ENCODE data around the gene ZNF74. TPM values are rescaled to one million over a fixed set of nuclear protein-coding genes. Genes with fewer than 3 reads are reported as not detected.
A peak's percentile ranks its signal among the peaks of the same experiment; 100 is the strongest.

ZNF74 gene
- total RNA-seq, 8 experiments from 2014 or later, result 4.3 to 34.2 (median 18.8) TPM

DNA sequence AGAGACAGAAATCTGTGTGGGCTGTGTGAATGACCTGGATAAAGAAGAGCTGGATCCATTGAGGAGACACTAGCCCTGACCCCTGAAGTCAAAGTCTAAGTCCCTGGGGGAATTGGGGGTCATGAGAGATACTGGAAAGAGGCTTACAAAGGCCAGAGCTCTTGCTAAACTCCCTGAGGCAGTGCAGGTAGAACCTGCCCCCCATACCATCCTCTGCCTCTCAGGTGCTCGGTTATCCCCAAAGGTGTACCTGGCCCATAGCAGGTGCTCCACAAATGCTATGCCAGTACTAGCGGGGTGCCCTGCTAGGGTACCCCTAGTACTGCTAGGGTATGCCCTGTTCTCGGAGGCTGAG, 62.7 kb downstream of the ZNF74 start:
- ATAC-seq (replicated peaks in 6 of 8), result peak in 1 of 8 experiments; percentile 16
- H3K4me3 ChIP-seq, result no peak overlapping the region
- H3K27ac ChIP-seq, result peak overlapping the region in 1 of 2 donors; percentile 9
- H3K4me1 ChIP-seq (replicated peaks in 1 of 2), result peaks cover 2 to 6% of the 10 kb centered on the region in 2 donors
- in situ Hi-C loops (cut with MboI; ENCODE audit: low pct_unique_long_range_greater_than_20kb in 2 of 9, low sequenced_read_pairs in 9 of 9, unreplicated experiment in 9 of 9), result loop anchor here in 2 of 9 experiments (25.0 kb wide), 1 partner anchor 294 kb away; the partner anchor contains the start of gene CCDC188 (in 2 of the 2)
- WGBS, 10 experiments, result 71 to 92% (median 80%) methylated on average over 1 to 3 of the region's 3 CpGs; no CpG with 5 or more reads in 5 of the 10 experiments

DNA sequence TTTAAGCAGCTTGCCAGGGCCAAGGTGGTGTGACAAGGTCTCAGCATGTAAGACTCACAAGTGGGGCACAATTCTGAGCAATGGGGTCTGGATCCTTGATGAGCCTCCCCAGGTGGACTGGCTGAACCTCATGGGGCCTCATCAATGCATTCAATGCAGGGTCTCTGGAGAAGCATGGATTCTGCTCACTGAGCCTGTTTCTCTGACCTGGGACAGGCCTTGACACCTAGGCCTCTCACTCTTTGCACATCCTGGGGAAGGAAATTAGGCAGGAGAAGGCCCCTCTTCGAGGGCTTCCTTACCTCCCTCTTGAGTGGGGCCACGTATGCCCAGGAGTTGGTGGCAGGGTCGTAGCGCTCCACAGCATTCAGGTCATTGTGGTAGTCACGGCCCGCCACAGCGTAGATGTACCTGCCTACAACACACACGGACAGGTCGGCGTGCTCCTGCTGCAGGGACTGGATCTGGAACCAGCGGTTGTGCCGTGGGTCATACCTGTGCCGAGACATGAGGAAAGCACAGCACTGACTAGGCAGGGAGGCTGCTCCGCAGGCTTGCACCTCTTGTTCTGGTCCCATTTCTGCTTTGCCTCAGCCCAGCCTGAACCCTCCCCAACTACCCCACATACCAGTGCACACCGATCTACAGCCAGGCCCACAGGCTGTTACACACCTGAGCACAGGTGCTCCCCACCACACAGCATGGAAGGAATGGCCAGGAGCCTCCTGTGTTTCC, 63.7 kb downstream of the ZNF74 start:
- in situ Hi-C loops (cut with MboI; ENCODE audit: low pct_unique_long_range_greater_than_20kb in 2 of 9, low sequenced_read_pairs in 9 of 9, unreplicated experiment in 9 of 9), result loop anchor here in 2 of 9 experiments (25.0 kb wide), 1 partner anchor 295 kb away; the partner anchor contains the start of gene CCDC188 (in 2 of the 2)
- ATAC-seq (replicated peaks in 6 of 8), result no peak
- WGBS, 10 experiments, result 100% methylated on average over 1 to 4 of the region's 15 CpGs; no CpG with 5 or more reads in 7 of the 10 experiments
- H3K4me3 ChIP-seq, result no peak overlapping the region
- peaks cover 2 to 6% of the 10 kb centered on the region in 2 donors for H3K4me1 ChIP-seq (replicated peaks in 1 of 2)
- H3K27ac ChIP-seq, result no peak overlapping the region

Other genes with a start within 250 kb of the ZNF74 start
- 1 to 10 TPM in 4 of 8 experiments, under 1 TPM in 3, not detected in 1; 0.56 to 7.6 (median 1.2) TPM for gene CCDC188, start 243.1 kb upstream of the ZNF74 start, total RNA-seq
- 10 to 100 TPM in 3 of 8 experiments, 1 to 10 TPM in 5; 1.0 to 17.7 (median 6.3) TPM for gene RTN4R, start 125.8 kb upstream of the ZNF74 start, total RNA-seq
- gene DGCR6L, start 74.1 kb upstream of the ZNF74 start, total RNA-seq, result 10 to 100 TPM; 31.4 to 62.4 (median 41.0) TPM
- 10 to 100 TPM in 2 of 8 experiments, 1 to 10 TPM in 6; 1.6 to 21.3 (median 4.6) TPM for gene SCARF2, start 43.7 kb downstream of the ZNF74 start, total RNA-seq
- gene KLHL22, start 101.6 kb downstream of the ZNF74 start, total RNA-seq, result 10 to 100 TPM; 15.9 to 27.7 (median 22.3) TPM
- gene MED15, start 113.5 kb downstream of the ZNF74 start, total RNA-seq, result 10 to 100 TPM; 14.3 to 48.2 (median 22.8) TPM